WERI-Rb-1 (cell line): Measurements from ENCODE around the gene USHBP1.

Source experiments
- DNase-seq: peaks from one replicate; pipeline ENCODE4 v3.0.0-alpha.2; 2020
- H3K27ac ChIP-seq: fragments of 250-450 bp; sonication (Bioruptor Pico); 2 replicates; pipeline ENCODE4 v1.5.1; 2020; ENCODE audit warnings: mild to moderate bottlenecking, moderate library complexity
- H3K27me3 ChIP-seq: fragments of 250-450 bp; sonication (Bioruptor Pico); 2 replicates; pipeline ENCODE4 v1.5.1; 2021; ENCODE audit warnings: mild to moderate bottlenecking, low read depth, moderate library complexity; ENCODE audit not compliant: insufficient read depth, severe bottlenecking
- H3K36me3 ChIP-seq: fragments of 250-450 bp; sonication (Bioruptor Pico); 2 replicates; pipeline ENCODE4 v1.5.1; 2020; ENCODE audit warnings: mild to moderate bottlenecking, moderate library complexity
- H3K4me3 ChIP-seq: 2 replicates; pipeline ENCODE4 v1.5.1; 2011; ENCODE audit warnings: low read depth, mild to moderate bottlenecking, control low read depth, low read length
- H3K9me3 ChIP-seq: fragments of 250-450 bp; sonication (Bioruptor Pico); 2 replicates; pipeline ENCODE4 v1.5.1; 2021; ENCODE audit warnings: mild to moderate bottlenecking, moderate library complexity; ENCODE audit not compliant: severe bottlenecking
- TF ChIP-seq, protein P1 (sequence below): IDR thresholded peaks from 2 replicates; pipeline ENCODE4 v1.5.1; 2011; ENCODE audit warnings: low read depth, mild to moderate bottlenecking, control low read depth, inconsistent platforms, low read length

Gene USHBP1

DNA sequence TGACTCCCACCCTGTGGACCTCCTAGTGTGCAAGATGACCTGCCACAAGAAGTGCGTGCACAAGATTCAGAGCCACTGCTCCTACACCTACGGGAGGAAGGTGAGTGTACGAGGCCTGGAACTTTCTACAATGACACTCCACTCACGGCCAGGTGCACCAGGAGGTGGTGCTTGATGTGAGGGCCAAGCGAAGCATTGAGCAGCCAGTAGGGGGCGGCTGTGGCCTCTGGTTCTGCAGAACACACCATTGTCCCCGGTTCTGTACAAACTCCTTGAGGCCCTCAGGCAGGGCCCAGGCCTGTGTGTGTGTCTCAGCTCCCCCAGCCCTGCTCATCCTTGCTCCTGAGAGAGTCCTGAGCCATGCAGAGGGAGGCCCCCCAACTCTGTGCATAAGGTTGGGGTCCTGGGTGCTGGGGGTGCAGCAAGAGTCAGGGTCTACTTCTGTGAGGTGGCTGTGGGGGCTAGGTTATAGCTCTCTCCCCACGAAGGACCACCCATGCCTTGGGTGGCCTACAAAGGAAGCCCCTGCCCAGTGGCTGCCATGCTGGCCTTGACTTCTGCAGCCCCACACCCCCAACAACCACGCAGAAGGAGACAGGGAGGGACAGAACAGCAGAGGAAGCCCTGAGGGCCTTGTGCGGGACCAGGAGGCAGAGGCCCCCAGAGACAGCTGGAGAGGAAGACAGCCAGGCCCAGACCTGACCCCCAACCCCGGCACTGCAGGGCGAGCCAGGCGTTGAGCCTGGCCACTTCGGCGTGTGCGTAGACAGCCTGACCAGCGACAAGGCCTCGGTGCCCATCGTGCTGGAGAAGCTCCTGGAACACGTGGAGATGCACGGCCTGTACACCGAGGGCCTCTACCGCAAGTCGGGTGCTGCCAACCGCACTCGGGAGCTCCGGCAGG lies 59.1 kb downstream of the USHBP1 start:
- TF ChIP-seq, protein P1, sequence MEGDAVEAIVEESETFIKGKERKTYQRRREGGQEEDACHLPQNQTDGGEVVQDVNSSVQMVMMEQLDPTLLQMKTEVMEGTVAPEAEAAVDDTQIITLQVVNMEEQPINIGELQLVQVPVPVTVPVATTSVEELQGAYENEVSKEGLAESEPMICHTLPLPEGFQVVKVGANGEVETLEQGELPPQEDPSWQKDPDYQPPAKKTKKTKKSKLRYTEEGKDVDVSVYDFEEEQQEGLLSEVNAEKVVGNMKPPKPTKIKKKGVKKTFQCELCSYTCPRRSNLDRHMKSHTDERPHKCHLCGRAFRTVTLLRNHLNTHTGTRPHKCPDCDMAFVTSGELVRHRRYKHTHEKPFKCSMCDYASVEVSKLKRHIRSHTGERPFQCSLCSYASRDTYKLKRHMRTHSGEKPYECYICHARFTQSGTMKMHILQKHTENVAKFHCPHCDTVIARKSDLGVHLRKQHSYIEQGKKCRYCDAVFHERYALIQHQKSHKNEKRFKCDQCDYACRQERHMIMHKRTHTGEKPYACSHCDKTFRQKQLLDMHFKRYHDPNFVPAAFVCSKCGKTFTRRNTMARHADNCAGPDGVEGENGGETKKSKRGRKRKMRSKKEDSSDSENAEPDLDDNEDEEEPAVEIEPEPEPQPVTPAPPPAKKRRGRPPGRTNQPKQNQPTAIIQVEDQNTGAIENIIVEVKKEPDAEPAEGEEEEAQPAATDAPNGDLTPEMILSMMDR, result peak; percentile 96
- H3K9me3 ChIP-seq, result no peaks in the 10 kb centered on the region
- H3K36me3 ChIP-seq, result peaks cover 62% of the 10 kb centered on the region
- no peak overlapping the region for H3K4me3 ChIP-seq
- peak overlapping the region; percentile 45 for H3K27ac ChIP-seq
- H3K27me3 ChIP-seq, result no peaks in the 10 kb centered on the region
- peak; percentile 80 for DNase-seq

GRCh38 chr19:17202713-17203112 lies 61.8 kb downstream of the USHBP1 start:
- no peak for DNase-seq
- TF ChIP-seq, protein P1, result no peak
- H3K27me3 ChIP-seq, result no peaks in the 10 kb centered on the region
- H3K27ac ChIP-seq, result no peak overlapping the region
- H3K36me3 ChIP-seq, result peaks cover 64% of the 10 kb centered on the region
- no peaks in the 10 kb centered on the region for H3K9me3 ChIP-seq
- no peak overlapping the region for H3K4me3 ChIP-seq

- H3K27ac ChIP-seq, result no peak overlapping the region
- peaks cover 66% of the 10 kb centered on the region for H3K36me3 ChIP-seq
- H3K4me3 ChIP-seq, result no peak overlapping the region
- no peaks in the 10 kb centered on the region for H3K27me3 ChIP-seq
- no peaks in the 10 kb centered on the region for H3K9me3 ChIP-seq
- no peak for DNase-seq
- TF ChIP-seq, protein P1, result no peak
Measured at GRCh38 chr19:17202249-17202648, 62.3 kb downstream of the USHBP1 start.

- TF ChIP-seq, protein P1, result no peak
- no peaks in the 10 kb centered on the region for H3K27me3 ChIP-seq
- H3K36me3 ChIP-seq, result peaks cover 56% of the 10 kb centered on the region
Measured at GRCh38 chr19:17200408-17201079, 64.0 kb downstream of the USHBP1 start.

More at GRCh38 chr19:17200408-17201079, 64.0 kb downstream of the USHBP1 start:
- no peak for DNase-seq
- Histone ChIP-seq H3K27ac (no peak overlapping the region), H3K9me3 (no peaks in the 10 kb centered on the region), H3K4me3 (no peak overlapping the region)
